Nephron progenitor cell (in vitro differentiated cells): ENCODE results near the gene RECK.

Source experiments
- DNase-seq: peaks from one replicate; pipeline ENCODE4 v3.0.0; 2021
- H3K27ac Mint-ChIP-seq: 2 replicates; pipeline ENCODE4 v1.8.0; 2021; ENCODE audit warnings: mild to moderate bottlenecking, moderate library complexity, mixed read lengths
- H3K27me3 Mint-ChIP-seq: 2 replicates; pipeline ENCODE4 v1.8.0; 2021; ENCODE audit warnings: mild to moderate bottlenecking, low read depth, mixed read lengths; ENCODE audit not compliant: poor library complexity
- H3K36me3 Mint-ChIP-seq: 2 replicates; pipeline ENCODE4 v1.8.0; 2021; ENCODE audit warnings: low read depth, mixed read lengths
- H3K4me1 Mint-ChIP-seq: 2 replicates; pipeline ENCODE4 v1.8.0; 2021; ENCODE audit warnings: mixed read lengths
- H3K4me3 Mint-ChIP-seq: 2 replicates; pipeline ENCODE4 v1.8.0; 2021; ENCODE audit warnings: mild to moderate bottlenecking, moderate library complexity, mixed read lengths
- H3K9me3 Mint-ChIP-seq: 2 replicates; pipeline ENCODE4 v1.8.0; 2021; ENCODE audit warnings: mild to moderate bottlenecking, moderate library complexity, mixed read lengths
- TF ChIP-seq, protein P1 (sequence below): fragments of 200-600 bp; sonication (generic); IDR thresholded peaks from 2 replicates; pipeline ENCODE4 v1.5.0; 2021; ENCODE audit warnings: antibody characterized with exemption

Gene RECK

DNA sequence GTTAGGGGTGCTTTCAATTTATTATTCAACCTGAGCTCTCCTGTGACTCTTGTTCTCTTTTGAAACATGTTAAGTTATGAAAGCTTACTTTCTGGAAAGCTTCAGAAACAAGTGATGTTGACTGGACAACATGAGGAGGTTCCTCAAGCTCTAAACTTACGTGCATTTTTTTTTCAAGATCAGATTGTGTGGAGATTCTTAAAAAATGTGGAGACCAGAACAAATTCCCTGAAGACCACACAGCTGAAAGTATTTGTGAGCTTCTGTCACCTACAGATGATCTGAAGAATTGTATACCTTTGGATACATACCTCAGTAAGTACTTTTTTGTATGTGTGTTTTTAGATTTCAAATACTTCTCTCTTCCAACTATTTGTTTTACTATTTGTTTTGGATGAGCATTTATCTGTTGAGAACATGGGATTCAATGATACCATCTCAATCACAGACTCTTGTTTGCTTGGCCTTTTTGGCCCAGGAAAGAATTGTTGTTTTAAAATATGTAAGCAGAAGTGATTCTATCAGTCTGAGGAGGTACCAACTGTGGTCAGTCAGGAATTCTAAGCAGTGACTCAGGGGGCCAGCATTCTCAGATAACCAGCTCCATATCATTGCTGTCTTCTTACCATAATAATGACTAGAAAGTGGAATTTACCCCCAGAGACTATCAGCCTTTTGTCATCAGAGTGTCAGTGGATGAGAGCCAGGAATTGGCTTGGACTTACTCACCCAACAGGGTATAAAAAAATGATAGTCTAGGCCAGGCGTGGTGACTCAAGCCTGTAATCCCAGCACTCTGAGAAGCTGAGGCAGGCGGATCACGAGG lies 65.4 kb downstream of the RECK start:
- Mint-ChIP-seq H3K36me3 (peaks cover 14% of the 10 kb centered on the region), H3K4me3 (no peak overlapping the region), H3K27me3 (peaks cover 2% of the 10 kb centered on the region), H3K9me3 (no peaks in the 10 kb centered on the region), H3K4me1 (peaks cover 17% of the 10 kb centered on the region), H3K27ac (peak overlapping the region; percentile 13)
- TF ChIP-seq, protein P1, sequence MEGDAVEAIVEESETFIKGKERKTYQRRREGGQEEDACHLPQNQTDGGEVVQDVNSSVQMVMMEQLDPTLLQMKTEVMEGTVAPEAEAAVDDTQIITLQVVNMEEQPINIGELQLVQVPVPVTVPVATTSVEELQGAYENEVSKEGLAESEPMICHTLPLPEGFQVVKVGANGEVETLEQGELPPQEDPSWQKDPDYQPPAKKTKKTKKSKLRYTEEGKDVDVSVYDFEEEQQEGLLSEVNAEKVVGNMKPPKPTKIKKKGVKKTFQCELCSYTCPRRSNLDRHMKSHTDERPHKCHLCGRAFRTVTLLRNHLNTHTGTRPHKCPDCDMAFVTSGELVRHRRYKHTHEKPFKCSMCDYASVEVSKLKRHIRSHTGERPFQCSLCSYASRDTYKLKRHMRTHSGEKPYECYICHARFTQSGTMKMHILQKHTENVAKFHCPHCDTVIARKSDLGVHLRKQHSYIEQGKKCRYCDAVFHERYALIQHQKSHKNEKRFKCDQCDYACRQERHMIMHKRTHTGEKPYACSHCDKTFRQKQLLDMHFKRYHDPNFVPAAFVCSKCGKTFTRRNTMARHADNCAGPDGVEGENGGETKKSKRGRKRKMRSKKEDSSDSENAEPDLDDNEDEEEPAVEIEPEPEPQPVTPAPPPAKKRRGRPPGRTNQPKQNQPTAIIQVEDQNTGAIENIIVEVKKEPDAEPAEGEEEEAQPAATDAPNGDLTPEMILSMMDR, result no peak
- DNase-seq, result no peak

DNA sequence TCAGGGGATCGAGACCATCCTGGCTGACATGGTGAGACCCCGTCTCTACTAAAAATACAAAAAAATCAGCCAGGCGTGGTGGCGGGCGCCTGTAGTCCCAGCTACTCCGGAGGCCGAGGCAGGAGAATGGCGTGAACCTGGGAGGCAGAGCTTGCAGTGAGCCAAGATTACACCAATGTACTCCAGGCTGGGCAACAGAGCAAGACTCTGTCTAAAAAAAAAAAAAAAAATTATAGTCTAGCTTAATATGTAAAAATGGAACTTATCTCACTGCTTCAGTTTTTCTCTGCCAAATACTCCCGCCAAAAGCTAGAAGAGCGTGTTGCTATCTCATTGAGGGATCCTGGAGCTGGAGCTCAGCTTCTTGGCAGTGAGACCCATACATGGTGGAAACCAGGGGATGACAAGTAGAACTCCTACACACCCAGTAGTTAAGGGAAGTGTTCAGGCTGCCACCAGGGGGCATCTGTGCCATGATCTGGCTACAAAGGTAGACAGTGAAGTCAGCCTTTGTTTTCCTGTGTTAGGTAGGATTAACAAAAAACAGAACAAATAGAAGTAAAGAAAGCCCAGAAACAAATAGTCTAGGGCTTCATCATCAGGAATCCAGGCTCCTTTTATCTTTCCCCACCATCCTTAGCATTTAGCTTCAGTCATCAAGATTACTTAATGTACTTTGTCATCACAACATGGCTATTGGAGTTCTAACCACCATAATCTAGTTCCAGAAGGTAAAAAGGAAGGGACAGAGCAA lies 66.2 kb downstream of the RECK start:
- TF ChIP-seq, protein P1, result peak; percentile 80
- H3K27me3 Mint-ChIP-seq, result peaks cover 2% of the 10 kb centered on the region
- H3K36me3 Mint-ChIP-seq, result peaks cover 15% of the 10 kb centered on the region
- DNase-seq, result peak; percentile 82
- H3K9me3 Mint-ChIP-seq, result no peaks in the 10 kb centered on the region
- no peak overlapping the region for H3K4me3 Mint-ChIP-seq
- H3K27ac Mint-ChIP-seq, result peak overlapping the region; percentile 58
- H3K4me1 Mint-ChIP-seq, result peaks cover 17% of the 10 kb centered on the region

DNA sequence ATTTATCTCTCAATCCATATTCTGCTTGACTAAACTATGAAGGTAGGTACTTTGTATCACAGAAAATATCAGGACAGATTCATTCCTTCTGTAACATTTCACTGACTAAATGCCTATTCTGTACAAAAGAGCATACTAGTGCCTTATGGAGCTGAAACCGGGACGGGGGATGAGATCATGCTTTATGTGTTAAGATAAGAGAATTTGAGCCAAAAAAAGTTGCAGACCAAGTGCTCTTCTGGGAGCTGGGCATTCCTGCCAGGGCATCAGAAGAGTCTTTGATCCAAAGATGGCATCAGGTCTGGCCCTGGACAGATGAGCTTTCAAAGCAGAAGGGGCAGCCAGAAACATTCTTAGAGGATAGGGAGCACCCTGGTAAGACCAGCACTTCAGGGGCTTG lies 72.4 kb downstream of the RECK start:
- TF ChIP-seq, protein P1, result no peak
- peaks cover 15% of the 10 kb centered on the region for H3K4me1 Mint-ChIP-seq
- no peaks in the 10 kb centered on the region for H3K27me3 Mint-ChIP-seq
- no peak for DNase-seq
- no peak overlapping the region for H3K27ac Mint-ChIP-seq
- no peak overlapping the region for H3K4me3 Mint-ChIP-seq
- peaks cover 48% of the 10 kb centered on the region for H3K36me3 Mint-ChIP-seq
- H3K9me3 Mint-ChIP-seq, result no peaks in the 10 kb centered on the region

DNA sequence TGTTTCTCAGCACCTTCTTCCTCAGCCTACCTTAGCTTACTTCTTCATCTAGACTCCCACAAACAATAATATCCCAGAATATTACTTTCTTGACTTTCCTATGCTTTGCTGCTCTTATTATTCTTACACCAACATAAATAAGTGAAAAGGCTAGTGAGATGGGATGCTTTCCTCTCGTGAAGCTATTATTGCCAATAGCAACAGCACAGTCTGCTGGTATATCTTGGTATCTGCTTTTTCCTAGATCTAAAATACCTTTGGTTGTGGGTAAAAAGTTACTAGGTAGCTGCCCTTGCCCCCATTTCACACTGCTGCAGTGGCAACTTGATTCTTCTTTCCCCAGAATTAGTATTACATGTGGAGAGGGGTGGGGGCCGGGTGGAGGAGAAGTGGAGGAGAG lies 73.7 kb downstream of the RECK start:
- H3K4me3 Mint-ChIP-seq, result no peak overlapping the region
- DNase-seq, result no peak
- peaks cover 15% of the 10 kb centered on the region for H3K4me1 Mint-ChIP-seq
- no peak overlapping the region for H3K27ac Mint-ChIP-seq
- H3K27me3 Mint-ChIP-seq, result no peaks in the 10 kb centered on the region
- peaks cover 43% of the 10 kb centered on the region for H3K36me3 Mint-ChIP-seq
- TF ChIP-seq, protein P1, result no peak
- H3K9me3 Mint-ChIP-seq, result no peaks in the 10 kb centered on the region

DNA sequence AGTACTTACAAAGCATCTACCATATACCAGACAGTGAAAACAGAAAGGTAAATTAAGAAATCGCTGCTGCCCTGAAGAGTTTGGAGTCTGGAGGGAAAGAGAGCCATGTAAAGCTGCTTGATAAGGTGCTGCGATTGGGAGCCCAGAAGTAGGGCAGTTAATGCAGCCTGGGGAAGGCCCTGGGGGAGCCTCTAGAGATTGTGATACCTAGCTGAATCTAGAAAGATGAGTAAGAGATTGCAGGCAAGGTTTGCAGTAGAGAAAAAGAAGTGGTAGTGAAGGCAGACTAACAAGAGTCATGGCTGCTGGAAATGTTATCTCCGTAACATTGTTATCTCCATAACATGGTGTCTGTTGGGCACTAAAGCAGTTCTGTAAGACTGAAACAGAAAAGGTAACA lies 75.8 kb downstream of the RECK start:
- peak overlapping the region; percentile 72 for H3K27ac Mint-ChIP-seq
- H3K4me1 Mint-ChIP-seq, result peaks cover 15% of the 10 kb centered on the region
- no peaks in the 10 kb centered on the region for H3K9me3 Mint-ChIP-seq
- no peaks in the 10 kb centered on the region for H3K27me3 Mint-ChIP-seq
- no peak for DNase-seq
- TF ChIP-seq, protein P1, result no peak
- H3K36me3 Mint-ChIP-seq, result peaks cover 51% of the 10 kb centered on the region
- H3K4me3 Mint-ChIP-seq, result no peak overlapping the region
